Brain microvascular endothelial cell (primary cell): ENCODE measurements around the gene SRMS.

Source experiments
- DNase-seq: peaks from one replicate; pipeline ENCODE4 v3.0.0-alpha.2; 2020
- H3K27ac ChIP-seq: fragments of 250-450 bp; sonication (Bioruptor Pico); 2 replicates; pipeline ENCODE4 v1.5.1; 2020; ENCODE audit warnings: mild to moderate bottlenecking, moderate library complexity
- H3K27me3 ChIP-seq: fragments of 250-450 bp; sonication (Bioruptor Pico); replicated peaks from 2 replicates; pipeline ENCODE4 v1.5.1; 2020; ENCODE audit warnings: mild to moderate bottlenecking
- H3K36me3 ChIP-seq: fragments of 250-450 bp; sonication (Bioruptor Pico); replicated peaks from 2 replicates; pipeline ENCODE4 v1.5.1; 2020; ENCODE audit warnings: mild to moderate bottlenecking
- H3K4me3 ChIP-seq: 2 replicates; pipeline ENCODE4 v1.5.1; 2011; ENCODE audit warnings: low read depth, mild to moderate bottlenecking, control low read depth, low read length, moderate library complexity
- CTCF ChIP-seq: IDR thresholded peaks from 2 replicates; pipeline ENCODE4 v1.5.1; 2011; ENCODE audit warnings: low read depth, mild to moderate bottlenecking, moderate library complexity, low read length, control low read depth, inconsistent platforms; ENCODE audit errors: missing control alignments
- in situ Hi-C: cut with HindIII; loops from 2 replicates; pipeline ENCODE4 v1.10.0; 2017; ENCODE audit warnings: low sequenced_read_pairs, low pct_ligation_motif_present

The SRMS gene

GRCh38 chr20:63549019-63549418 is 1.5 kb upstream of the SRMS start:
- H3K27ac ChIP-seq, result no peak overlapping the region
- no peak overlapping the region for H3K4me3 ChIP-seq
- no peak for DNase-seq
- in situ Hi-C loops, result no loop called here
- no peaks in the 10 kb centered on the region for H3K36me3 ChIP-seq
- no peak for TF ChIP-seq CTCF
- peaks cover 18% of the 10 kb centered on the region for H3K27me3 ChIP-seq

GRCh38 chr20:63548542-63548941 is 993 bp upstream of the SRMS start:
- Histone ChIP-seq H3K36me3 (no peaks in the 10 kb centered on the region), H3K27ac (no peak overlapping the region), H3K27me3 (peaks cover 18% of the 10 kb centered on the region), H3K4me3 (no peak overlapping the region)
- in situ Hi-C loops, result no loop called here
- no peak for TF ChIP-seq CTCF
- no peak for DNase-seq

- Histone ChIP-seq H3K27me3 (peaks cover 18% of the 10 kb centered on the region), H3K36me3 (no peaks in the 10 kb centered on the region), H3K27ac (no peak overlapping the region), H3K4me3 (no peak overlapping the region)
- in situ Hi-C loops, result no loop called here
- no peak for TF ChIP-seq CTCF
- DNase-seq, result no peak
Observed at GRCh38 chr20:63546956-63547724, 409 bp downstream of the SRMS start.

- no peak overlapping the region for H3K27ac ChIP-seq
- in situ Hi-C loops, result no loop called here
- TF ChIP-seq CTCF, result no peak
- DNase-seq, result no peak
- H3K4me3 ChIP-seq, result no peak overlapping the region
- peaks cover 18% of the 10 kb centered on the region for H3K27me3 ChIP-seq
- no peaks in the 10 kb centered on the region for H3K36me3 ChIP-seq
Observed at GRCh38 chr20:63546256-63546955, 1.1 kb downstream of the SRMS start.

- Histone ChIP-seq H3K27me3 (peaks cover 18% of the 10 kb centered on the region), H3K27ac (no peak overlapping the region)
- DNase-seq, result no peak
Observed at GRCh38 chr20:63545814-63546213, 1.7 kb downstream of the SRMS start.

More at GRCh38 chr20:63545814-63546213, 1.7 kb downstream of the SRMS start:
- Histone ChIP-seq H3K36me3 (no peaks in the 10 kb centered on the region), H3K4me3 (no peak overlapping the region)
- in situ Hi-C loops, result no loop called here
- TF ChIP-seq CTCF, result no peak
